HG03095 (cell line): ENCODE data around the gene DMPK.
A peak's percentile ranks its signal among the peaks of the same experiment; 100 is the strongest.

ENCODE experiments used
- ATAC-seq: cut with Tn5 transposase; IDR thresholded peaks from one replicate; pipeline ENCODE4 v1.9.1; 2021; ENCODE audit warnings: moderate library complexity; ENCODE audit not compliant: unreplicated experiment

The DMPK gene

DNA sequence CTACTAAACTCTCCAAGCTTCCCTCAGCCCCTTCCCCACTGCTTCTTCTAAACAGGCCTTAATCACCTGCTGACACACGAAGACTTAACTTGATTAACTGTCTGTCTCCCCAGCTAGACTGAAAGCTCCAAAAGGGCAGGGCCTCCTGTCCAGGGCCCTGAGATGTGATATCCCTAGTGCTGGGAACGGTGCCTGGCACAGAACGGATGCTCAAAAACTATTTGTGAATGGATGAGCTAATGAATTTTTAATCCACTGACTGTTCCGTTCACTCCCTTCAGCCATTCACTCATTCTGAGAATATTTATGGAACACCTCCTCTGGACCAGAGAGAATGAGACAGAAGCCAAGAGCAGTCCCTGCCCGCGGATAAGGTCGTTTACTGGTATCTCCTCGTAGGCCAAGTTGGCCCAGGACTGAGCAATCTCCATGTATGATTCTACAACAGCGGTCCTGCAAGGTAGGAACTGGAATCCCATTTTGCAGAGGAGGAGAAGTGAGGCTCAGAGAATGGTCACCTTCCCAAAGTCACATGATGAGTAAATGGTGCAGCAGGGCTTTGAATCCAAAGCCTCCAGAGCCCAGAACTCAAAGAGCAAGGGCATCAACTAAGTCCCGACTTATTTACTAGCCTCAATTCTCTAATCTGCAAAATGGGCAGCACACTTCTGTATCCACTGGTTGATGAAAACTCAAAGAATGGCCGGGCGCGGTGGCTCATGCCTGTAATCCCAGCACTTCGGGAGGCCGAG lies 6.9 kb upstream of the DMPK start:
- no peak for ATAC-seq

DNA sequence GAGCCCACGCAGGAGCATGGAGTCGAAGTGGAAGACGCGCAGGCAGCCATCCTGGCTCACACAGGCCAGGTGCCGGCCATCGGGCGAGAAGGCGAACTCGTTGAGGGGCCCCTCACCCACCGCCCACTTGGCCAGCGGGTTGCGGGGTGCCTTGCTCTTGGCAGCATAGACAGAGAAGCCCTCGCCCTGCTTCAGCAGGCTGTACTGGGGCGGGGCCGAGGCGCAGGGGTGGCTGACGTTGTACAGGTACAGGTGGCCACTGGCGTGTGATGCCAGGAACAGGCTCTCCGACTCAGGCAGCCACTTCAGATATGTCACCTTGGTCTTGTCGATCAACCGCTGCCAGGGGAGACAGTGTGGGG lies 4.2 kb upstream of the DMPK start:
- ATAC-seq, result no peak

DNA sequence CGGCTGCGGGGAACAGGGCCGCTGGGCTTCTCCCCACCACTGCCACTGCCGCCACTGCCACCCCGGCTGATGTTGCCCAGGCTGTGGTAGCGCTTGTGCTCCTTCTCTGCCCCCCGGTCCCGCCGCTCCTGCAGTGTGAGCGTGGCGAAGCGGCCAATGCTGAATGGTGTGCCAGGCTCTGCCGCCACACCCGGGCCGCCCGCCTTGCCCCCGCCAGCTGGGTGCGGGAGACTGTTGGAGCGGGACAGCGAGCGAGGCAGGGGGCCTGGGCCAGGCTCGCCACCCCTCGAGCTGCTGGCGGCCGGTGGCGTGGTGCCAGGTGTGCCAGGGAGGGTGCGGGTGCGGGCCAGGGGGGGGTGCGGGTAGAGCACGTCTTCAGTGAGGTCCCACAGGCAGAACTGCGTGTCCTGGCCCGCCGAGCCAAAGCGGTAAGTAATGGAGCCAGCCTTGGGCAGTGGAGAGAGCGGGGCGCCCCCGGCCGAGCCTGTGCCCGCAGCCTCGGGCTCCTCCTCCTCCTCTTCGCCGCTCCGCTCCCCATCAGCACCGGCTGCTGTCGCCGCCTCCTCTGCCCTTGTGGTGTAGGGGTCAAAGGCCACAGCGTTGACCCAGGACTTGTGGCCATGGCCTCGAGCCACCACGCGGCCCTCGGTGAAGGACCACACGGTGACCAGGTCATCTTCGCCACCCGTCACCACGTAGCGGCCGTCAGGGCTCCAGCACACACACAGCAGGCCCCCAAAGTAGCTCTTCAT lies 3.7 kb upstream of the DMPK start:
- no peak for ATAC-seq

- ATAC-seq, result no peak
These were observed 2.8 kb upstream of the DMPK start for GRCh38 chr19:45785097-45785496.

DNA sequence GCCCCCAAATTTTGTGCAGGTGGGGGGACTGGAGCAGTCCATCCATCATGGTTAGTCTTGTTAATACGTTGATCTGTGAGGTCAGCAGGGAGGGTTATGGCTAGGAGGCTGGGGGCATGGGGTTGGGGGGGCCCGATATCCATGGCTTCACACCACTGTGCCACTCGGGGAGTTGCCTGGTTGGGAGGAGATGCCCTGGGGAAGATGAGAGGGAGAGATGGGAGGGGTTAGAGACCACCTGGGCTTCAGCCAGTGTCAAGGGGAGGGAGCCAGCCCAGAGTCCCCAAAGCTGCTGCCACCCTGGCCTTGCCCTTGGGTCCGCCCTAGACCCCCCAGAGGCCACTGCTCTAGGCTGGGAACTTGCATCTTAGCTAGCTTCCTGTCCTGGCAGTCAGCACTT lies 1.8 kb upstream of the DMPK start:
- ATAC-seq, result no peak

GRCh38 chr19:45782820-45783785 lies 813 bp upstream of the DMPK start:
- ATAC-seq, result no peak

- no peak for ATAC-seq
These were observed 802 bp downstream of the DMPK start for GRCh38 chr19:45781214-45782161.

GRCh38 chr19:45780448-45781213 lies 1.7 kb downstream of the DMPK start:
- ATAC-seq, result no peak

DNA sequence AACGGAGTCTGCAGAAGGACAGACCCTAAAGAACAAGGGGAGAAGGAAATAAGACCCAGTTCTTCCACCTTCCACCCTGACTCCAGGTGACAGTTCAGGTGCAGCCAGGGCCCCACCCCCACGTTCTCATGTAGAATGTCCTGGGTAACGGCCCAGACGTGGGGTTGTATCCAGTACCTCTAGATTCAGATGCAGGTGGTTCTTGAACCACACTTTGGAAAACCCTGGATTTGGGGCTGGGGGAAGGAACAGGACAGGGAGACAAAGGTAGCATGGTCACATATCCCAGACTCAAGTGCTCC lies 2.2 kb downstream of the DMPK start:
- no peak for ATAC-seq

GRCh38 chr19:45779231-45780145 lies 2.8 kb downstream of the DMPK start:
- peak; percentile 62 for ATAC-seq

- no peak for ATAC-seq
These were observed 4.2 kb downstream of the DMPK start for GRCh38 chr19:45778010-45778661.

DNA sequence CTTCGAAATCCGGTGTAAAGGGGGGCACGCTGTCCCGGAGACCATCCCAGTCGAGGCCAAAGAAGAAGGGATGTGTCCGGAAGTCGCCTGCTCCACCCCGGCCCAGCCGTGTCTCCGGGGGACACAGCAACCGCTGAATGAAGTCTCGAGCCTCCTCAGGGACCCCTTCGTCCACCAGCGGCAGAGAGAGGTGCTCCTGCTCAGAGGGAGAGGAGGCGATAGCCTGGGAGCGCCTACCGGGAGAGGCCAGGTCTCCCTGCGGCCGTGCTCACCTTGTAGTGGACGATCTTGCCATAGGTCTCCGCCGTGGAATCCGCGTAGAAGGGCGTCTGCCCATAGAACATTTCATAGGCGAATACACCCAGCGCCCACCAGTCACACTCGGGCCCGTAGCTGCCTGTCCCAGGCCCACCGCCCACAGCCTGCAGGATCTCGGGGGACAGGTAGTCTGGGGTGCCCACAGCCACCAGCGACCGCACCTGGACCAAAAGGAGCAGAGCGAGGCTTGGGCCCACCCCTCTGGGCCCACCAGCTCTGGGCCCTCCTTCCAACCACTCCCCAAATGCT lies 4.8 kb downstream of the DMPK start:
- no peak for ATAC-seq

- ATAC-seq, result no peak
These were observed 7.5 kb downstream of the DMPK start for GRCh38 chr19:45774765-45775164.

GRCh38 chr19:45773384-45773783 lies 8.9 kb downstream of the DMPK start:
- no peak for ATAC-seq

DNA sequence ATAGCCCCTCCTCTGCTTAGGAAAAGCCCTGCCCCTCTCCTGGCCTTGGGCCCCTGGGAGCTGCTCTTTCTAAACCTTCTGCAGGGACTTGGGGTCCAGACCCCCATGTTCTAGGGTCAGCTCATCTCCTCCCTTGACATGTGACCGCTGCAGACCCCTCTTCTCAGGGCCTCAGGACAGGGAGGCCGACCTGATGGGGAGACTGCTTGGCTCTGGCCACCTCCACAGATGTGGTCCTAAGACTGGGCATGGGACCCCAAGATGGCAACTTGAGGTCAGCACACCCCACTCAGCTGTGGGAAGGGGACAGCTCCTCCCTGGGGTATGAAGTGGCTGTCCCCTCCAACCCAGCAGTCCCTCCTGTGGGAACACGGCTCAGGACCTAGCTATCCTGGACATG lies 9.4 kb downstream of the DMPK start:
- ATAC-seq, result no peak

DNA sequence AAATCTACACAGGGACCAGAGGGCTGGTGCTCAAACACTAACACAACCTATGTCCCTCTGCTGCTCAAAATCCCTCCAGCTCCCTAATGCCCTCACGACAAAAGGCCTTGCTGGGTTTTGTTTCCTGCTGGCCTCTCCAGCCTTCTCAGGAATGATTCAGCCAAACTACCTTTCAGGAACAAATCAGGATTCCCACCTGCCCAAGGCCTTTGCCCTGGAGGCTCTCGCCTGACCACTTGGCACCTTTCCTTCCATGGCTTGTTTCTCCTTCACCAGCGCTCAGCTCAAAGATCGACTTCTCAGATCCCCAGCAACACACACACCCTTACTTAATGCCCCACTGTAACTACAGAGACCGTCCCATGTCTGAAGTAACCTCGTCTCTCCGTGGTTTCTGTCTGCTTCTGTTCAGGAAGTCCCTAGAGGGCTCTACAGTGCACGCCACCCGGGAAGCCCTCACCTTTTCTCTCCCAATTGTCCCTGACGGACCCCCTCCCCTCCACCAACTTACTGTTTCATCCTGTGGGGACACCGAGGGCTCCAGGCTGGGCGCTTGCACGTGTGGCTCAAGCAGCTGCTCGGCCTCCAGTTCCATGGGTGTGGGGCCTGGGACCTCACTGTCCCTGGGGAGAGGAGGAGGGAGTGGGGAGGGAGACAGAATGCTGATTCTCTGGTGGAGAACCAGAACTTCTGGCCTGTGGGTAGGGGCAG lies 10.0 kb downstream of the DMPK start:
- no peak for ATAC-seq

- no peak for ATAC-seq
These were observed 10.9 kb downstream of the DMPK start for GRCh38 chr19:45771311-45771933.
